Lung (tissue), 12 donors: Measurements from ENCODE around the gene MAP4. TPM values are rescaled to one million over a fixed set of nuclear protein-coding genes. Genes with fewer than 3 reads are reported as not detected.

Source experiments
- ATAC-seq: fragments of 200-7000 bp; cut with Tn5 transposase; one replicate; pipeline ENCODE4 v1.9.1; 2020; ENCODE audit warnings: moderate number of reproducible peaks; ENCODE audit not compliant: insufficient read depth, low FRiP score
- DNase-seq, 3 donors: peaks; one replicate each; pipeline ENCODE4 v3.0.0-alpha.2; 2013 to 2017
- H3K27ac ChIP-seq, 2 donors: one replicate each; pipeline ENCODE4 v1.5.1; 2013; ENCODE audit warnings: mild to moderate bottlenecking in 2 of 2, moderate library complexity in 2 of 2, control low read depth in 1 of 2, inconsistent platforms in 1 of 2, low read depth in 1 of 2, low read length in 1 of 2
- H3K27me3 ChIP-seq, 3 donors: one replicate each; pipeline ENCODE4 v1.5.1; 2013; ENCODE audit warnings: low read length in 2 of 3; ENCODE audit not compliant: control insufficient read depth in 3 of 3, insufficient read depth in 3 of 3
- H3K36me3 ChIP-seq, 4 donors: one replicate each; pipeline ENCODE4 v1.5.1; 2013; ENCODE audit warnings: low read length in 4 of 4, mild to moderate bottlenecking in 1 of 4, moderate library complexity in 1 of 4; ENCODE audit not compliant: control insufficient read depth in 4 of 4, insufficient read depth in 4 of 4
- H3K4me1 ChIP-seq, 5 donors: one replicate each; pipeline ENCODE4 v1.5.1; 2013; ENCODE audit warnings: low read length in 5 of 5, mild to moderate bottlenecking in 2 of 5, moderate library complexity in 1 of 5; ENCODE audit not compliant: control insufficient read depth in 5 of 5, insufficient read depth in 5 of 5
- H3K4me3 ChIP-seq: one replicate; pipeline ENCODE4 v1.5.1; 2013; ENCODE audit warnings: mild to moderate bottlenecking, control low read depth, moderate library complexity
- H3K9ac ChIP-seq, 2 donors: one replicate each; pipeline ENCODE4 v1.5.1; 2013; ENCODE audit warnings: low read length in 2 of 2, control low read depth in 1 of 2; ENCODE audit not compliant: insufficient read depth in 1 of 2
- H3K9me3 ChIP-seq, 4 donors: one replicate each; pipeline ENCODE4 v1.5.1; 2013; ENCODE audit warnings: low read length in 3 of 4, mild to moderate bottlenecking in 1 of 4, moderate library complexity in 1 of 4; ENCODE audit not compliant: control insufficient read depth in 4 of 4, insufficient read depth in 3 of 4
- WGBS, 2 donors: extraction: QIAGEN DNeasy Blood & Tissue Kit; methylation state at CpG; one replicate each; pipeline ENCODE4 v1.1.7; 2013; 5-methylcytosine and 5-hydroxymethylcytosine counted together
- polyA plus RNA-seq, 2 donors: library from polyadenylated mRNA; stranded (reverse); fragments of 200-250 nt; gene quantifications; one replicate each; pipeline ENCODE4 v1.2.1, GENCODE V29; 2013
- total RNA-seq, 2 donors: library from RNA; depleted of rRNA in 1 of 2; stranded (reverse); fragments of >200 nt in 1 of 2; gene quantifications; one replicate each; pipeline ENCODE4 v1.2.1, GENCODE V29; 2014 to 2021
- TF ChIP-seq, protein P1 (sequence below): IDR thresholded peaks from 2 replicates; pipeline ENCODE4 v1.5.1; 2012; ENCODE audit warnings: mild to moderate bottlenecking; ENCODE audit errors: control extremely low read depth, extremely low read depth
- donor health status: control.
- donor health status: control.
- donor health status: Bipolar disorder and iron deficiency.
- donor health status: healthy.
- donor health status: DM: yes; HTN: yes; CAD: no.

The MAP4 gene
- total and polyA plus RNA-seq, 4 donors = 62.6 to 203 (median 84.9) TPM

DNA sequence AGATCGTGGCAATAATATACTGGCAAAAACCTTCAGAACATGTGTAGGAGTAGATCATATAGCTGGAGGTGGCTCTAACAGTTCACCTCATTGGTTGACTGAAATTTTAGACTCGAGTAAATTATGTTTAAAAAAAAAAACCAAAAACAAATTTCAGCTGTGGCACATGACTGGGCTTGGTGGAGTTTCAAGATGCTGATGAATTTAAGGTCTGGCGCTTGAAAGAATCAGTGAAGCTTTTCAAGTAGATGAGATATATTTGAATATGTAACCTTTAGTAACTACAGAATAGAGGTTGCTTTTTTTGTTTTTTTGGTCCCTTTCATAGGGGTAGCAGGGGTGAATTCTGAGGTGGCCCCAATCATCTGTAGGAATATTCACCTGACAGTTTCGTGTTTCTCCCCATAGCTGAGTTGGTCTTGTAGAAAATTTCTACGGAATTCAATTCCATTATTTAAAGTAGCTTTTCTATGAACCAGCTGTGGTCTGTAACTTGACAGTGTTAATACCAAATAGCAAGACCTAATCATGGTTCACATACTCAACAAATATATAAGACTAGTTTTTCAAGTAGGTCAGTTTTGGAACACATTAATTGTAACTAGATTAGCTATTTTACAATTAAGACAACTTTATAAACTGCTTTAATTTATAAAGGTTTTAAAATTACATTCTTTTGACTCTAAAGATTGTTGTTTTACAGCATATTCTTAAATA, 65.6 kb downstream of the MAP4 start:
- peak in 2 of 3 donors; percentile 13 to 23 for DNase-seq
- Histone ChIP-seq H3K9me3 (no peaks in the 10 kb centered on the region), H3K27ac (no peak overlapping the region), H3K4me3 (no peak overlapping the region), H3K36me3 (no peaks in the 10 kb centered on the region), H3K9ac (no peak overlapping the region), H3K4me1 (peaks cover 1 to 21% (median 7%) of the 10 kb centered on the region in 5 donors), H3K27me3 (no peaks in the 10 kb centered on the region)
- ATAC-seq = no peak
- WGBS, 2 donors = 84 to 95% methylated on average over 5 of the region's 5 CpGs
- TF ChIP-seq, protein P1, sequence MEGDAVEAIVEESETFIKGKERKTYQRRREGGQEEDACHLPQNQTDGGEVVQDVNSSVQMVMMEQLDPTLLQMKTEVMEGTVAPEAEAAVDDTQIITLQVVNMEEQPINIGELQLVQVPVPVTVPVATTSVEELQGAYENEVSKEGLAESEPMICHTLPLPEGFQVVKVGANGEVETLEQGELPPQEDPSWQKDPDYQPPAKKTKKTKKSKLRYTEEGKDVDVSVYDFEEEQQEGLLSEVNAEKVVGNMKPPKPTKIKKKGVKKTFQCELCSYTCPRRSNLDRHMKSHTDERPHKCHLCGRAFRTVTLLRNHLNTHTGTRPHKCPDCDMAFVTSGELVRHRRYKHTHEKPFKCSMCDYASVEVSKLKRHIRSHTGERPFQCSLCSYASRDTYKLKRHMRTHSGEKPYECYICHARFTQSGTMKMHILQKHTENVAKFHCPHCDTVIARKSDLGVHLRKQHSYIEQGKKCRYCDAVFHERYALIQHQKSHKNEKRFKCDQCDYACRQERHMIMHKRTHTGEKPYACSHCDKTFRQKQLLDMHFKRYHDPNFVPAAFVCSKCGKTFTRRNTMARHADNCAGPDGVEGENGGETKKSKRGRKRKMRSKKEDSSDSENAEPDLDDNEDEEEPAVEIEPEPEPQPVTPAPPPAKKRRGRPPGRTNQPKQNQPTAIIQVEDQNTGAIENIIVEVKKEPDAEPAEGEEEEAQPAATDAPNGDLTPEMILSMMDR = no peak

DNA sequence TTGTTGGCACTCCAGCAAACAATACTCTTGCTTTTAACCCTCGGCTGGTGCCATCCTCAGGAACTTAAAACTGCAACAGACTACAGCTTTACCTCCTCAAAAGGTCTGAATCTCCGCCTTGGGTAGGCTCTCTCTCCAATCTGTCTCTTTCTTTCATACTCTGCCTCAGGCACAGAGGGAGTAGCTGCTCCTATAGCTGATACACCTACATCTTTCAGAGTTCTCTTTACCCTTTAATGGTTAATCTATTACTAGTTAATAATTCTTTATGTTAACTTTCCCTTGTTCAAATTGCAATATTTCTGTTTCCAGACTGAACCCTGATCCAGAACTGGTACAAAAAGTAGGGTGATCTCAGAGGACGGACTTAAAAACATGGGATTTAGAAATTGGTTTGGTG, 66.2 kb downstream of the MAP4 start:
- no peak for ATAC-seq
- DNase-seq = no peak

DNA sequence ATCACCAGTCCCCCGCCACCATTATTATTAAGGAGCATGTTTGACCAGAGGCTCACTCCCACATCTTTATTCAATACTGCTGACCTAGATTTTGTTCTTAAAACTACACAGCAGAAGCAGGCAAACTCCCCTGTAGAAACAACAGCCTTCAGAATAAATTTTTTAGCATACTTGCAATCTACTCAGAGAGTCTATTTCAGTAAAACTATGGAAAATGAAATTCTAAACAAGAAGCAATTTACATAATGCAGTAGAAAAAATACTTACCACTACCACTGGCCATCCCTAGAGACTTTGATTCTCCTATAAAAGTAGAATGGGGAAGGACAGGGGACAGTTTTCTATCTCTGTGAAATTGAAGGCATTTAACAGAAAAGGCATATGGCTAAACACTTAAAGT, 76.0 kb downstream of the MAP4 start:
- TF ChIP-seq, protein P1 = no peak

More for the DNA sequence above, 66.2 kb downstream of the MAP4 start:
- H3K4me1 ChIP-seq = peaks cover 1 to 15% (median 5%) of the 10 kb centered on the region in 5 donors
- TF ChIP-seq, protein P1 = no peak
- H3K27me3 ChIP-seq = no peaks in the 10 kb centered on the region
- H3K27ac ChIP-seq = no peak overlapping the region
- H3K36me3 ChIP-seq = no peaks in the 10 kb centered on the region
- H3K9me3 ChIP-seq = no peaks in the 10 kb centered on the region
- H3K9ac ChIP-seq = no peak overlapping the region
- H3K4me3 ChIP-seq = no peak overlapping the region
- 88 to 91% methylated on average over 3 of the region's 3 CpGs for WGBS, 2 donors

More for the DNA sequence above, 76.0 kb downstream of the MAP4 start:
- H3K27ac ChIP-seq = no peak overlapping the region
- peaks cover 0 to 4% (median 0%) of the 10 kb centered on the region in 5 donors for H3K4me1 ChIP-seq
- no peaks in the 10 kb centered on the region for H3K9me3 ChIP-seq
- H3K9ac ChIP-seq = no peak overlapping the region
- no peaks in the 10 kb centered on the region for H3K27me3 ChIP-seq
- no peak overlapping the region for H3K4me3 ChIP-seq
- WGBS, 2 donors = 95 to 100% methylated on average over 1 of the region's 1 CpG
- DNase-seq (no peak), ATAC-seq (no peak)
- no peaks in the 10 kb centered on the region for H3K36me3 ChIP-seq
